Keratinocyte (primary cell): Measurements from ENCODE around the gene INPP5A. TPM values are rescaled to one million over a fixed set of nuclear protein-coding genes. Genes with fewer than 3 reads are reported as not detected.

ENCODE experiments used
- DNase-seq: peaks from one replicate; pipeline ENCODE4 v3.0.0-alpha.2; 2011; ENCODE audit warnings: low read depth, missing footprints, low spot score
- FAIRE-seq: peaks from 2 replicates; lab custom pipeline; 2011; peaks lifted over from hg19 to GRCh38; lab: Jason Lieb, UNC
- H2AFZ ChIP-seq: 2 replicates; pipeline ENCODE4 v1.6.0; 2012; ENCODE audit warnings: low read length, control low read depth, inconsistent platforms; ENCODE audit not compliant: control insufficient read depth
- H3K27ac ChIP-seq: 2 replicates; pipeline ENCODE4 v1.5.1; 2011; ENCODE audit warnings: low read length; ENCODE audit not compliant: control insufficient read depth, insufficient read depth
- H3K27me3 ChIP-seq: 3 replicates; pipeline ENCODE4 v1.6.0; 2011; ENCODE audit warnings: low read length; ENCODE audit not compliant: control insufficient read depth, insufficient read depth; ENCODE audit errors: extremely low read depth
- H3K36me3 ChIP-seq, 2 experiments: 2 replicates in 1 of 2; 3 replicates in 1 of 2; pipeline ENCODE4 v1.5.1; 2011; ENCODE audit warnings: low read length in 2 of 2, mild to moderate bottlenecking in 1 of 2; ENCODE audit not compliant: control insufficient read depth in 2 of 2, insufficient read depth in 2 of 2; ENCODE audit errors: extremely low read depth in 1 of 2
- H3K4me1 ChIP-seq: 3 replicates; pipeline ENCODE4 v1.5.1; 2011; ENCODE audit warnings: low read length; ENCODE audit not compliant: control insufficient read depth, insufficient read depth; ENCODE audit errors: extremely low read depth
- H3K4me2 ChIP-seq: 3 replicates; pipeline ENCODE4 v1.6.0; 2011; ENCODE audit warnings: low read depth, low read length; ENCODE audit not compliant: control insufficient read depth, insufficient read depth; ENCODE audit errors: extremely low read depth
- H3K4me3 ChIP-seq, 3 experiments: fragments of 200-600 bp in 1 of 3; sonication (generic) in 1 of 3; 2 replicates in 2 of 3; 3 replicates in 1 of 3; pipeline ENCODE4 v1.5.1; 2011 to 2016; ENCODE audit warnings: low read length in 3 of 3, mild to moderate bottlenecking in 3 of 3, control low read depth in 2 of 3, inconsistent platforms in 1 of 3, low read depth in 1 of 3, mixed read lengths in 1 of 3, mixed run types in 1 of 3, moderate library complexity in 1 of 3; ENCODE audit not compliant: control insufficient read depth in 2 of 3, insufficient read depth in 2 of 3; ENCODE audit errors: extremely low read depth in 1 of 3
- H3K79me2 ChIP-seq: 2 replicates; pipeline ENCODE4 v1.6.0; 2012; ENCODE audit warnings: low read length; ENCODE audit not compliant: control insufficient read depth, insufficient read depth
- H3K9ac ChIP-seq: 3 replicates; pipeline ENCODE4 v1.6.0; 2011; ENCODE audit warnings: low read length; ENCODE audit not compliant: control insufficient read depth, insufficient read depth; ENCODE audit errors: extremely low read depth
- H3K9me1 ChIP-seq: 3 replicates; pipeline ENCODE4 v1.6.0; 2011; ENCODE audit warnings: low read length; ENCODE audit not compliant: control insufficient read depth, insufficient read depth; ENCODE audit errors: extremely low read depth
- H3K9me3 ChIP-seq: 2 replicates; pipeline ENCODE4 v1.5.1; 2012; ENCODE audit warnings: low read depth, low read length; ENCODE audit not compliant: control insufficient read depth
- H4K20me1 ChIP-seq: 3 replicates; pipeline ENCODE4 v1.6.0; 2011; ENCODE audit warnings: low read length; ENCODE audit not compliant: control insufficient read depth, insufficient read depth; ENCODE audit errors: extremely low read depth
- CTCF ChIP-seq, 3 experiments: IDR thresholded peaks in 1 of 3; conservative IDR thresholded peaks in 1 of 3; optimal IDR thresholded peaks in 1 of 3; 2 replicates in 2 of 3; 3 replicates in 1 of 3; pipeline versions ENCODE3 to v1.5.1; 2011; ENCODE audit warnings: low read length in 3 of 3, mild to moderate bottlenecking in 3 of 3, moderate library complexity in 2 of 3, control low read depth in 1 of 3, inconsistent platforms in 1 of 3; ENCODE audit not compliant: insufficient read depth in 2 of 3; ENCODE audit errors: extremely low read depth in 1 of 3
- EZH2 ChIP-seq: IDR thresholded peaks from one replicate; pipeline ENCODE4 v1.6.1; 2012; ENCODE audit warnings: inconsistent platforms, mild to moderate bottlenecking, low read length, moderate library complexity
- dilution Hi-C: fragments of 300-500 bp; cut with MboI; formaldehyde crosslinking; loops from one replicate; pipeline ENCODE4 v1.7.0; 2020; ENCODE audit warnings: low sequenced_read_pairs; ENCODE audit not compliant: extremely low pct_ligation_motif_present
- polyA plus RNA-seq, 5 experiments: library from polyadenylated mRNA; depleted of rRNA in 3 of 5; stranded (reverse) in 3 of 5; stranded (forward) in 1 of 5; unstranded in 1 of 5; fragments of >200 nt; gene quantifications; 1 replicate in 1 of 5; 2 replicates in 3 of 5; 3 replicates in 1 of 5; pipeline versions ENCODE4 v1.2.1 to v1.2.3, GENCODE V29; 2011 to 2012; ENCODE audit warnings: missing spikeins in 2 of 5, low read depth in 1 of 5, low replicate concordance in 1 of 5

INPP5A gene
- polyA plus RNA-seq, 1 donor (not counting 4 experiments of a cell fraction or from before 2014, with no cell fraction given) = 11.2 TPM

DNA sequence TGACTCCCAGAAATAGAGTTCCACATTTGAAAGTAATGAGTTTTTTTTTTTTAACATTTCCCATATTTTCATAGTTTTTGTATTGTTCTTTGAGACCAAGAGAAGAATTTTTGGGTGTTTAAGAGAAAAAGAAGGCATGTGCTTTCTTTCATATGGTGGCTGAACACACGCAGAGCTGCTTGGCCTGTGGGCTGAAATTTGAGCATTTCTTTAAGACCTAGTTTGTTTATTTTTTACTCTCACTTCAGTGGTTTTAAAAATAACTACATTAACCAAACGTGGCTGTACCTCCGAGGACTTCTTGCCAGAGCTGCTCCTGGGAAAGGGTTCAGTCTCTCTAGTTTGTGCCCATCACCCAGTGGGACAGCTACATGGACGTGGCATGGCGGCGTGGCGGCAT, 58.3 kb downstream of the INPP5A start:
- Histone ChIP-seq H4K20me1 (peaks cover 8% of the 10 kb centered on the region), H3K9me3 (peaks cover 8% of the 10 kb centered on the region), H3K4me3 (no peak overlapping the region), H3K36me3 (no peaks in the 10 kb centered on the region), H3K79me2 (peaks cover 27% of the 10 kb centered on the region), H3K27ac (no peak overlapping the region), H3K4me1 (peaks cover 6% of the 10 kb centered on the region), H3K9ac (no peak overlapping the region), H3K27me3 (no peaks in the 10 kb centered on the region), H3K4me2 (no peak overlapping the region), H2AFZ (no peak overlapping the region), H3K9me1 (no peaks in the 10 kb centered on the region)
- FAIRE-seq (no peak), DNase-seq (no peak)
- dilution Hi-C loops = no loop called here
- TF ChIP-seq EZH2 (no peak), CTCF (optimal IDR thresholded peaks at IDR 0.05 in 1 of 3, IDR thresholded peaks at IDR 0.05 in 1 of 3, conservative IDR thresholded peaks at IDR 0.05 in 1 of 3; ENCODE audit: extremely low read depth in 1 of 3, insufficient read depth in 2 of 3, low read length in 3 of 3) (no peak)

DNA sequence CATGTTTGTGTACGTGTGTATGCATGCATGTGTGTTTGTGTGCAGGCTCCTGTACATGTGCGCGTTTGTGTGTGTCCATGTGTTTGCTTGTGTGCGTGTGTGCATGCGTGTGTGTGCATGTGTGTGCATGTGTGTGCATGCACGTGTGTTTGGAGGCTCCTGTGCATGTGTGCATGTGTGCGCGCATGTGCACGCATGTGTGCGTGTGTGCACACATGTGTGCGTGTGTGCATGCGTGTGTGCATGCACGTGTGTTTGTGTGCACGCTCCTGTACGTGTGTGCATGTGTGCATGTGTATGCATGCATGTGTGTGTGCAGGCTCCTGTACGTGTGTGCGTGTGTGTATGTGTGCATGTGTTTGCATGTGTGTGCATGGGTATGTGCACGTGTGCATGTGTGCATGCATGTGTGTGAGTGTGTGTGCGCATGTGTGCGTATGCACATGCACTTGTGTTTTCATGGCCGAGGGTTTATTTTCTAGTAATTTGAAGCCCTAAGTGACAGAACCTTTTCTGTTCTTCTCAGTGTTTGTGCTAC, 59.2 kb downstream of the INPP5A start:
- Histone ChIP-seq H3K9me1 (no peaks in the 10 kb centered on the region), H3K9me3 (peaks cover 8% of the 10 kb centered on the region), H3K27ac (no peak overlapping the region), H2AFZ (no peak overlapping the region), H3K36me3 (no peaks in the 10 kb centered on the region), H3K79me2 (peaks cover 24% of the 10 kb centered on the region), H3K27me3 (no peaks in the 10 kb centered on the region), H4K20me1 (peaks cover 5% of the 10 kb centered on the region), H3K4me2 (no peak overlapping the region), H3K4me3 (no peak overlapping the region), H3K9ac (no peak overlapping the region), H3K4me1 (no peaks in the 10 kb centered on the region)
- FAIRE-seq (no peak), DNase-seq (no peak)
- no peak for TF ChIP-seq EZH2
- no peak for TF ChIP-seq CTCF (optimal IDR thresholded peaks at IDR 0.05 in 1 of 3, IDR thresholded peaks at IDR 0.05 in 1 of 3, conservative IDR thresholded peaks at IDR 0.05 in 1 of 3; ENCODE audit: extremely low read depth in 1 of 3, insufficient read depth in 2 of 3, low read length in 3 of 3)
- dilution Hi-C loops = no loop called here
